ENCODE measurements around the gene SPATA25.

DNA sequence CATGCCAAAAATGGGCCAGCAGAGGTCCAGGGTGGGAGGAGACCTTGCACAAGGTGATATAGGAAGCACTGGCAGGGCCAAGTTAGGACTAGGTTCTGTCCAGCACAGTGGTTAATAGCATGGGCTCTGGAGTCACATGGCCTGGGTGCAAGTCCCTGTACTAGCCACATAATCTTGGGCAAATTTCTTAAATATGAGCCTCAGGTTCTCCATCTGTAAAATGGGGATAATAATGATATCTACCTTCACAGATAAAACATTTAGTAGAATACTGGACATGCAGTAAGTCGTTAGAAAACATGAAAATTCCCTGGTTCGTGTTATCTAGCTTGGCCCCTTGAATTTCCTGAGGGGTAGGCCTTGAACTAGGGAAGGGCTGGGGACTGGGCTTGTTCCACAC lies 9.9 kb upstream of the SPATA25 start:
- TF ChIP-seq EP300 (IDR thresholded peaks at IDR 0.05; ENCODE audit: borderline replicate concordance): no peak
- TF ChIP-seq EGR1 (IDR thresholded peaks at IDR 0.05): no peak
- TF ChIP-seq REST (IDR thresholded peaks at IDR 0.05; ENCODE audit: low read depth): no peak
- no peak for TF ChIP-seq RAD21 (IDR thresholded peaks at IDR 0.05; ENCODE audit: low read depth)
- no peak for TF ChIP-seq MAX (IDR thresholded peaks at IDR 0.05)
- no peak for TF ChIP-seq YY1 (IDR thresholded peaks at IDR 0.05; ENCODE audit: low read depth)
- TF ChIP-seq FOXM1 (IDR thresholded peaks at IDR 0.05; ENCODE audit: borderline replicate concordance, low read depth): no peak
- no peak for TF ChIP-seq NFIC (IDR thresholded peaks at IDR 0.05)
- no peak for TF ChIP-seq USF1 (IDR thresholded peaks at IDR 0.05)
- no peak for TF ChIP-seq TCF12 (IDR thresholded peaks at IDR 0.05; ENCODE audit: low read depth)
- TF ChIP-seq TAF1 (IDR thresholded peaks at IDR 0.05; ENCODE audit: low read depth): no peak
- TF ChIP-seq CEBPB (IDR thresholded peaks at IDR 0.05): no peak
- TF ChIP-seq CREB1 (IDR thresholded peaks at IDR 0.05; ENCODE audit: low read depth): no peak

Measured in Ishikawa (cell line).